NCI-H1694 (cell line): ENCODE data around the gene NR1D2.
A peak's percentile ranks its signal among the peaks of the same experiment; 100 is the strongest.
"Not testable (repeated sequence)": the region's sequence is repeated elsewhere in the genome, so short reads cannot be mapped to it uniquely, and the experiment has no call there.

Experiments
- DNase-seq: peaks from one replicate; lab custom pipeline; 2025; lab: John Stamatoyannopoulos, UW

NR1D2 gene

GRCh38 chr3:24004171-24004938 is 59.3 kb downstream of the NR1D2 start:
- no peak for DNase-seq

- DNase-seq, result no peak
Observed at GRCh38 chr3:24005669-24006068, 60.6 kb downstream of the NR1D2 start.

GRCh38 chr3:24010834-24011233 is 65.7 kb downstream of the NR1D2 start:
- DNase-seq, result not testable (repeated sequence)

GRCh38 chr3:24012589-24013269 is 67.6 kb downstream of the NR1D2 start:
- DNase-seq, result no peak

GRCh38 chr3:24017305-24017704 is 72.2 kb downstream of the NR1D2 start:
- no peak for DNase-seq

- peak; percentile 41 for DNase-seq
Observed at GRCh38 chr3:24018784-24019570, 73.9 kb downstream of the NR1D2 start.

- no peak for DNase-seq
Observed at GRCh38 chr3:24019585-24019984, 74.5 kb downstream of the NR1D2 start.

GRCh38 chr3:24020036-24020691 is 75.1 kb downstream of the NR1D2 start:
- no peak for DNase-seq

- DNase-seq, result no peak
Observed at GRCh38 chr3:24023197-24023596, 78.1 kb downstream of the NR1D2 start.

GRCh38 chr3:24025805-24026204 is 80.7 kb downstream of the NR1D2 start:
- no peak for DNase-seq

- not testable (repeated sequence) for DNase-seq
Observed at GRCh38 chr3:24026665-24027064, 81.6 kb downstream of the NR1D2 start.

- no peak for DNase-seq
Observed at GRCh38 chr3:24027946-24028345, 82.9 kb downstream of the NR1D2 start.
